Activated T-helper 1 cell treated with Interleukin-2 at 50 U/mL for 16 hours (primary cell): ENCODE results near the gene C20orf96.
"Not testable (repeated sequence)": the region's sequence is repeated elsewhere in the genome, so short reads cannot be mapped to it uniquely, and the experiment has no call there.

Experiments
- DNase-seq: peaks from one replicate; pipeline ENCODE4 v3.0.0-alpha.2; 2020; ENCODE audit warnings: low read depth

C20orf96 gene

DNA sequence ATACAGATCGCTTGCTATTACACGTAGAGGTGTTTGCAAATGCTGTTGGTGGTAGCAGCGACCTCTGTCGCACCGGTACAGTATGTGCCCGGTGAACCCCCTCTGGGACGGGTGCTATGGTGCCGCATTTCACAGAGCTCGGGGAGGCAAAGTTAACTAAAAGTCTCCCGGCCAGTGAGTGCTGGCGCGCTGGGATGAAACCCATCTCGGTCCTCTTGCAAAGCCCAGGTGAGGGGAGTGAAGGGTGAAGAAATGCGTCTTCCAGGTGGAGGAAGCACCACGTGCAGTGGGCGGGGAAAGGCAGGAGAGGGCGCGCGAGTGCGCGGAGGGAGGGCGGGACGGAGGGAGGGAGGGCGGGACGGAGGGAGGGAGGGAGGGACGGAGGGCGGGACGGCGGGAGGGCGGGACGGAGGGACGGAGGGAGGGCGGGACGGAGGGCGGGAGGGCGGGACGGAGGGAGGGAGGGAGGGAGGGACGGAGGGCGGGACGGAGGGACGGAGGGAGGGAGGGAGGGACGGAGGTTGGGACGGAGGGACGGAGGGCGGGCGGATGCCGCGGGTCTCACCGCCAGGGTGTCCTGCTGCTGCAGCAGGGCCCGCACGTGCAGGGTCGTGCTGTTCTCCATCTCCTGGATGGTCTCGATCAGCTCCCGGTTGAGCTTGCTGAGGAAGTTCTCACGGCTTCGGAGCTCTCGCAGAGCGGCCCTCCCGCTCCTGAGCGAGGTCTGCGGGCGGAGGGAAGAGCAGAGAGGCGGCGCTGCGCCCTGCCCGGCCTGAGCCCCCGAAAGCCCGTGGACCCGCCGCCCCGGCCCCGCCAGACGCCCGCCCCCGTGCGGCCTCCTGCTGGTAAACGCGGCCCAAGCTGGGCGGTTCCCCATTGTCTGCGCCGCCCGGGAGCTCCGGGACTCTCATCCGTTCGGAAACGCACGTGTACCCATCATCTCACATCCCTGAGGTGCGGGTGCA lies 11.7 kb downstream of the C20orf96 start:
- no peak for DNase-seq

DNA sequence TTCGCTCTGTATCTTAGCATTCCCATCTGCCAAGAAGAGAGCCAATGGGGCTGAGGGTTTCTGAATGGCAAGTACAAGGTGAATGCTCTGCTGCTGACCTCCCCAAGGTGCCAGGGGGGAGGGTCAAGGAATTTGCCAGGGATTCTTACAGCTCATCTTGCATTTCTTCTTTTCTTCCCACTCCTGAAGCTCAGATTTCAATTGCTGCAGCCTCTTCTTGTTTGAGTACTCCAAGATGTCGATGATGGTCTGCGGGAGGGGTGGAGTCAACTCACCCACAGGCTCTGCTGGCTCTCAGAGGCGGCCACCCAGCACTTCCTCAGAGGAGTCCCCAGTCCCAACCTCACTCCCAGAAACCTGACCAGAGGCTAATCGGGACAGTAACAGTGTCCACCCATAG lies 12.4 kb downstream of the C20orf96 start:
- no peak for DNase-seq

GRCh38 chr20:277496-277781 lies 13.1 kb downstream of the C20orf96 start:
- DNase-seq: no peak

- no peak for DNase-seq
These were observed 13.7 kb downstream of the C20orf96 start for GRCh38 chr20:276620-277495.

GRCh38 chr20:275791-276190 lies 14.8 kb downstream of the C20orf96 start:
- no peak for DNase-seq

GRCh38 chr20:273884-274283 lies 16.7 kb downstream of the C20orf96 start:
- DNase-seq: no peak

DNA sequence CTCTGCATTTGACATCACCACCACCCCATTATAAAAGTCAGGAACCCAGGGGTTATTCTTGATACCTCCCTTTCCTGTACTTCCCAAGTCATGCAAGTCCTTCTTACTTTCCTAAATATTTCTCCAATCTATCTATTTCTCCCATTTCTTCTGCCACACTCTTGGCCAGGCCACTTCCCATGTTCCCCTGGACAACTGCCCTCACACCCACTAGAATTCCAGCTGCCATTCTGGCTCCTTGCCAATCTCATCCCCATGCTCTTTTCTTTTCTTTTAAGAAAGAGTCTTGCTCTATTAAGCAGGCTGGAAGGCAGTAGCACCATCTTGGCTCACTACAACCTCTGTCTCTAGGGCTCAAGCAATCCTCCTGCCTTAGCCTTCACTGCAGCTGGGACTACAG lies 17.8 kb downstream of the C20orf96 start:
- DNase-seq: no peak

- DNase-seq: no peak
These were observed 19.0 kb downstream of the C20orf96 start for GRCh38 chr20:271528-271927.

- DNase-seq: no peak
These were observed 19.5 kb downstream of the C20orf96 start for GRCh38 chr20:271069-271468.

DNA sequence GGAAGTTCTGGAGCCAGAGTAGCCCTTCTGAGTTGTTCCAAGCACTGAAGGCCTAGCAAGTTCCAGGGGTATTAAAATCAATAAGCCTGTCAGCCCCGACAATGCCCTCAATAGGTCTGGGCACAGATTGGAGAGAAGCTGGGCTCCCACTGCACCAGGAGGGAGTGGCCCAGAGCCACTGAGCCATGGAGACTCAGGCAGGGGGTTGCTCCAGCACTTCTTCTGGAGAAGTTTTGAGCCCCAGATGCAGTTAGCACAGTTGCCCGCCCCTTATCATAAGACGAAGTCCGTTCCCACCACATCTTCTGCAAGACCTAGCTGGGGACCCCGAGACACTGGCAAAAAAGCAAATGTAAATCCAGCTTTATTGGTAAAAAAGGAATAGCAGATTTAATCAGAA lies 20.0 kb downstream of the C20orf96 start:
- no peak for DNase-seq

DNA sequence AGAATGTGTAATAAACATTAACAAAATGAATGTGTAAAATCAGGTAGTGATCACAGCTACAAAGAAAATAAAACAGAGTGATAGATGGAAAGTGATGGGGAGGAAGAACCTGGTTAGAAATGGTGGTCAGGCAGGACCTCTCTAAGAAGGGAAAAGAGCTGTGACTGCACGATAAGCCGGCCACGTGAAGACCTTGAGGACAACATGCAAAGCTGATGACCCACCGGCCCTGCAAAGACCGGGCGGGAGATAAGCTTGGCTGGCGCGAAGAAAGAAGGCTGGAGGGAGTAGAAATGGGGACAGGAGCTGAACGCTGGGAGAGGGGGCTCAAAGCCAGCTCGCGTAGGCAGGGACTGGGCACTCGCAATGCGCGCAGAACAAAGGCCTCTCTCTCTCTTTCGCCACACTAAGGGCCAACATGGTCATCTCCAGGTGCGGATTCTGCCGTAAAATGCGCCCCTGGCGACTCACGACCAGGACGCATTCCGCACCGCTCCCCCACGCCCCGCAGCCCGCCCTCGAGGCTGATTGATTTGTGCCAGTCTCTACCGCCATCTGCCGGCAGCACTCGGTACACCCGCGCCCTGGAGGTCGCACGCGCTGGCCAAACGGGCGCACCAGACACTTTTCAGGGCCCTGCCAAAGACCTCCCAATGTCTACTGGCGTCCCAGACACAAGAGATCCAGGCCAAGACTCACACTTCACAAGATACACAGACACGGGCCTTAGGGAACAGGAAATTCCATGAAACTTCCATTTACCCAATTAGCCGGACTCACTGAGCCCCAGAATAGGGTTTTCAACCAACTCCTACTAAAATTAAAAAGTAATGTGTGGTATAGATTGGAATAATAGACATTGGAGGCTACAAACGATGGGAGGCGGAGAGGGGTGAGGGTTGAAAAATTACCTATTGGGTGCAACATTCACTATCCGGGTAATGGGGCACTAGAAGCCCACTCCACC lies 23.7 kb downstream of the C20orf96 start:
- DNase-seq: peak; percentile 75

GRCh38 chr20:263701-264100 lies 26.8 kb downstream of the C20orf96 start:
- DNase-seq: no peak

- no peak for DNase-seq
These were observed 30.6 kb downstream of the C20orf96 start for GRCh38 chr20:259981-260380.

DNA sequence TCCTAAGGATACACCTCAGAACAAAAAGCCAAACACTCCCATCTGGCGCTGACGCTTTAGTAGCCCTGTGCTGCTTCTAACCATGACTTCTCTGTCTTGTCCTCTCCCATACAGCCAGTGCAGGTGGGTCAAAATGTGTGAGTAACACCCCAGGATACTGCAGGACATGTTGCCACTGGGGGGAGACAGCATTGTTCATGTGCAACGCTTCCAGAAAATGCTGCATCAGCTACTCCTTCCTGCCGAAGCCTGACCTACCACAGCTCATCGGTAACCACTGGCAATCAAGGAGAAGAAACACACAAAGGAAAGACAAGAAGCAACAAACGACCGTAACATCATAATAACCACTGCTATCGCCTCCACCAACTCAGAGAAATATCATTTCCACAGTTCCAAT lies 31.6 kb downstream of the C20orf96 start:
- no peak for DNase-seq

GRCh38 chr20:258269-258858 lies 32.2 kb downstream of the C20orf96 start:
- DNase-seq: no peak

DNA sequence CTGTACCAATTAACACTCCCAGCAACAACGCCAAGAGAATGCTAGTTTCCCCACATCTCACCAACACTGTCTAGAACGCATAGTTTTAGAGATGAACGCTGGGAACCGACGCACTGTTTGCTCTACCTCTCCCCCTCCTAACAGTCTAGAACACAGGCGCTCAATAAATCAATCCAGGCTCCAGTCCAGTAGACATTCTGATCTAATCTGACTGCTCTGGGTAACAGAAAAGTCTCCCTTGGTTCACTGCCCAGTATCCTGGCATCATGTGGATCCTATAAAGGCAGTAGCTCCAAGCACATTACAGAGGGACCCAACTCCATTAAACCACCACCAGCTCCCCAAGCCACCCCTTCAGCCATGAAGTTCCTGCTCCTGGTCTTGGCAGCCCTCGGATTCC lies 33.1 kb downstream of the C20orf96 start, which contains the start of gene DEFB132:
TSS of gene DEFB132 (plus strand) at position 306 of the 400 bp plus-strand sequence. CDS start at position 361, 55 bp downstream.
- DNase-seq: no peak

DNA sequence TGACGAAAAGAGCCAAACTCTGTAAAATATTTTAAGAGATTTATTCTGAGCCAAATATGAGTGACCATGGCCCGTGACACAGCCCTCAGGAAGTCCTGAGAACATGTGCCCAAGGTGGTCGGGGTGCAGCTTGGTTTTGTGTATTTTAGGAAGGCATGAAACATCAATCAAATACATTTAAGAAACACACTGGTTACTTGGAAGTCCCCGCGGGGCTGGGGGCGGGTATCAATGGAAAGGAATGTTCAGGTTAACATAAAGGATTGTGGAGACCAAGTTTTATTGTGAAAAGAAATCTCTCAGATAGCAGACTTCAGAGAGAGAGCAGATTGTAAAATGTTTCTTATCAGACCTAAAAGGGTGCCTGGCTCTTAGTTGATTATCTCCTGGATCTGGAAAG lies 37.1 kb downstream of the C20orf96 start:
- DNase-seq: not testable (repeated sequence)

DNA sequence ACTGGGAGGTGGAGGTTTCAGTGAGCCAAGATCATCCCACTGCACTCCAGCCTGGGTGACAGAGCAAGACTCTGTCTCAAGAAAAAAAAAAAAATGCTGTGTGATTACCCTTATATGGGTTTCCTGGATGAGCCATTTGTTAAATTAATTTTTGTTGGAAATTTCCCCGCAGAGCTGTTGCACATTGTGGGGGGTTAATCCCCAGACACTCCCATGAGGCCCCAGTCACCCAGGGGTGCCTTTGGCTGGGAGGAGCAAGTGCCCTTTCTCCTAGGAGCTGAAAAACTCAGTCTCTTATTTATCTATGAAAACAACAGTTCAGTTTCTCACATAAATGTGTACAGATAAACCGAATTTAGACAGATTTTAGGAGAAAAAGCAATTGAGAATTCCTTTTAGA lies 37.7 kb downstream of the C20orf96 start:
- no peak for DNase-seq

DNA sequence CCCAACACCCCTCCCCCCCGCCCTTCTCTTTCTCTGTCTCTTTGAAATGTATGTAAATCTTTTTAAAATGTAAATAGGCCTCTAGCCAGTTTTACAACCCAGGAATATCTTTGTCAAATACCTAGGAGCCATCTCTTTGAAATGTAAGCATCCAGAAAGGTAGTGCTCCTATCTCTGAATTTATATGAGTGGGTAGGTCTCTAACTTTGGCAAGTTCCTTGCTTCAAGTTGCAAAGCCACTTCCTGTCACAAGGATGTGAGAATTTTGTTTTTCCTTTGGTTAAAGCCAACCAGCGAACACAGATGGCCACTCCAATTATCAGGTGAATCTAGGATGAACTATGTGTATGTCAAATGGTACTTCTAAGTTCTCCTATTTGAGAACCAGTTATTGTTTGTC lies 39.2 kb downstream of the C20orf96 start:
- DNase-seq: no peak

- no peak for DNase-seq
These were observed 47.6 kb downstream of the C20orf96 start for GRCh38 chr20:242905-243304.

DNA sequence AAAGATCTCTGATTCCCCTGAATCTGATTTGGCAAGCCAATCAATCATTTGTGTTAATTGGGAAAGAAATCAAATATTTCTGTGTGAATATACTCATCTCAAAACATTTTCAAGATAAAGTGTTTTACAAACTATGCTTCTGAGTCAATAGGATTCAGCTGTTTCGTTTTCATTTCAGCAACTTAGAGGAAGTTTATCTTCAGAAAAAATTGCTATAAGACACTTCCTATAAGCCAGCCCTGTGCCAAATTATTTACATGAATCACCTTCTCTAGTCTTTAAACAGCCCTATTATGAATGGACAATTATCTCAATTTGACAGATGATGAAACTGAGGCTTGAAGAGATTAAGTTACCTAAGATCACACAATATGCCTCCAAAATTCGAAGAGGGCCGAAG lies 52.6 kb downstream of the C20orf96 start:
- no peak for DNase-seq
